Ishikawa (cell line): ENCODE results near the gene ITCH.

Source experiments
- CEBPB ChIP-seq: IDR thresholded peaks from 2 replicates; pipeline ENCODE4 v1.6.1; 2012
- CREB1 ChIP-seq: IDR thresholded peaks from 2 replicates; pipeline ENCODE4 v1.6.1; 2012; ENCODE audit warnings: low read depth
- EGR1 ChIP-seq: IDR thresholded peaks from 2 replicates; pipeline ENCODE4 v1.6.1; 2012
- EP300 ChIP-seq: IDR thresholded peaks from 2 replicates; pipeline ENCODE4 v1.6.1; 2012; ENCODE audit warnings: borderline replicate concordance
- FOXM1 ChIP-seq: IDR thresholded peaks from 2 replicates; pipeline ENCODE4 v1.6.1; 2012; ENCODE audit warnings: low read depth, borderline replicate concordance
- MAX ChIP-seq: IDR thresholded peaks from 2 replicates; pipeline ENCODE4 v1.6.1; 2012
- NFIC ChIP-seq: IDR thresholded peaks from 2 replicates; pipeline ENCODE4 v1.6.1; 2012
- RAD21 ChIP-seq: IDR thresholded peaks from 2 replicates; pipeline ENCODE4 v1.6.1; 2012; ENCODE audit warnings: low read depth
- REST ChIP-seq: IDR thresholded peaks from 2 replicates; pipeline ENCODE4 v1.6.1; 2012; ENCODE audit warnings: low read depth, mild to moderate bottlenecking
- TAF1 ChIP-seq: IDR thresholded peaks from 2 replicates; pipeline ENCODE4 v1.6.1; 2012; ENCODE audit warnings: low read depth, mild to moderate bottlenecking
- TCF12 ChIP-seq: IDR thresholded peaks from 2 replicates; pipeline ENCODE4 v1.6.1; 2012; ENCODE audit warnings: low read depth
- TEAD4 ChIP-seq: IDR thresholded peaks from 2 replicates; pipeline ENCODE4 v1.6.1; 2012
- USF1 ChIP-seq: IDR thresholded peaks from 2 replicates; pipeline ENCODE4 v1.6.1; 2012
- YY1 ChIP-seq: IDR thresholded peaks from 2 replicates; pipeline ENCODE4 v1.6.1; 2012; ENCODE audit warnings: low read depth
- ZBTB7A ChIP-seq: IDR thresholded peaks from 2 replicates; pipeline ENCODE4 v1.6.1; 2012; ENCODE audit warnings: low read depth

Gene ITCH

GRCh38 chr20:34547844-34548613, 185.0 kb downstream of the ITCH start:
- no peak for TF ChIP-seq RAD21
- TF ChIP-seq MAX: no peak
- TF ChIP-seq YY1: no peak

GRCh38 chr20:34549291-34549928, 186.3 kb downstream of the ITCH start:
- no peak for TF ChIP-seq YY1
- peak; percentile 61 for TF ChIP-seq MAX
- peak; percentile 5; the same call in 1 of the 2 replicates for TF ChIP-seq EGR1

- TF ChIP-seq MAX (no peak), TAF1 (no peak), ZBTB7A (no peak), REST (no peak), CEBPB (no peak), EP300 (no peak), NFIC (no peak), EGR1 (no peak), YY1 (no peak), RAD21 (no peak)
These were observed 186.8 kb downstream of the ITCH start for GRCh38 chr20:34549929-34550305.

GRCh38 chr20:34552569-34552968, 189.5 kb downstream of the ITCH start:
- TF ChIP-seq NFIC: no peak
- no peak for TF ChIP-seq YY1
- no peak for TF ChIP-seq RAD21
- no peak for TF ChIP-seq TCF12
- no peak for TF ChIP-seq ZBTB7A
- no peak for TF ChIP-seq TEAD4
- no peak for TF ChIP-seq USF1
- no peak for TF ChIP-seq FOXM1

GRCh38 chr20:34553366-34553867, 190.3 kb downstream of the ITCH start:
- no peak for TF ChIP-seq MAX
- no peak for TF ChIP-seq TAF1
- no peak for TF ChIP-seq CEBPB
- TF ChIP-seq EP300: no peak
- no peak for TF ChIP-seq EGR1

GRCh38 chr20:34557936-34558319, 194.9 kb downstream of the ITCH start:
- TF ChIP-seq EGR1 (no peak), USF1 (no peak), EP300 (no peak), RAD21 (no peak), ZBTB7A (no peak), FOXM1 (no peak), CREB1 (no peak), TCF12 (no peak)

- TF ChIP-seq CREB1 (peak; percentile 89), MAX (peak; percentile 62), TCF12 (0 out of 2 replicates have a peak, but pooled peaks have one; percentile 17), ZBTB7A (peak; percentile 24; the same call in 1 of the 2 replicates), NFIC (no peak)
These were observed 195.5 kb downstream of the ITCH start, which contains the start of gene MAP1LC3A for GRCh38 chr20:34558320-34559218. Gene MAP1LC3A, plus strand, starts transcription at chr20:34558718. Its CDS starts 151 bp downstream, at chr20:34558869.
